Left renal pelvis (tissue), 4 donors: ENCODE measurements around the gene REV3L. TPM values are rescaled to one million over a fixed set of nuclear protein-coding genes. Genes with fewer than 3 reads are reported as not detected.
"Not testable (repeated sequence)": the region's sequence is repeated elsewhere in the genome, so short reads cannot be mapped to it uniquely, and the experiment has no call there.

Source experiments
- DNase-seq, 4 donors: peaks; one replicate each; pipeline ENCODE4 v3.0.0-alpha.2; 2013; ENCODE audit warnings: low read depth in 4 of 4, low spot score in 3 of 4
- polyA plus RNA-seq, 4 donors: library from polyadenylated mRNA; unstranded; fragments of 120-200 nt; gene quantifications; one replicate each; pipeline ENCODE4 v1.2.1, GENCODE V29; 2013; ENCODE audit not compliant: insufficient read length in 4 of 4

The REV3L gene
- polyA plus RNA-seq, 4 donors, result 37.1 to 59.8 (median 45.1) TPM

DNA sequence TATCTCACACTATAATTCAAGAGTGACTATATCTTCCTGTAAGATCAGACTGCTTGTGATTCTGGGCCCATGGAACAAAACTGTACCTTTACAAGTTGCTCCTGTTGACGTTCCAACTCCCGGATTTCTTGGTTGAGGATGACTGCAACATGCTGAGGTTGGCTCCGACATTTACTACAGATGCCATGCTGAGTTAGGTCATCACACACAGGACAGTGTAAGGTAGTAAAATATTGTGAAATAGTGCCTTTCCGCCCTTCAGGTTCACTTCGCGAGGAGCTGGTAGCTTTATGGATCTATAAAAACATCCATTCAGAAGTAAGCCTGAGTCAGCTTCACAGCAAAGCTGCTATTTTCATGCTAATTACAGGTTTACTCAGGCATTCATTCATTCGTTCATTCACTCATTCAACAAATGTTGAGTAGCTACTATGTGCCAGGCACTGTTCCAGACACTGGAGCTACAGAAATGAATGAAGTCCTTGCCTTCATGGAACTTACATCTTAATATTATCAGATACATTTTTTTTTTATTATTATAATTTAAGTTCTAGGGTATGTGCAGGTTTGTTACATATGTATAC, 175.7 kb downstream of the REV3L start:
- no peak for DNase-seq

DNA sequence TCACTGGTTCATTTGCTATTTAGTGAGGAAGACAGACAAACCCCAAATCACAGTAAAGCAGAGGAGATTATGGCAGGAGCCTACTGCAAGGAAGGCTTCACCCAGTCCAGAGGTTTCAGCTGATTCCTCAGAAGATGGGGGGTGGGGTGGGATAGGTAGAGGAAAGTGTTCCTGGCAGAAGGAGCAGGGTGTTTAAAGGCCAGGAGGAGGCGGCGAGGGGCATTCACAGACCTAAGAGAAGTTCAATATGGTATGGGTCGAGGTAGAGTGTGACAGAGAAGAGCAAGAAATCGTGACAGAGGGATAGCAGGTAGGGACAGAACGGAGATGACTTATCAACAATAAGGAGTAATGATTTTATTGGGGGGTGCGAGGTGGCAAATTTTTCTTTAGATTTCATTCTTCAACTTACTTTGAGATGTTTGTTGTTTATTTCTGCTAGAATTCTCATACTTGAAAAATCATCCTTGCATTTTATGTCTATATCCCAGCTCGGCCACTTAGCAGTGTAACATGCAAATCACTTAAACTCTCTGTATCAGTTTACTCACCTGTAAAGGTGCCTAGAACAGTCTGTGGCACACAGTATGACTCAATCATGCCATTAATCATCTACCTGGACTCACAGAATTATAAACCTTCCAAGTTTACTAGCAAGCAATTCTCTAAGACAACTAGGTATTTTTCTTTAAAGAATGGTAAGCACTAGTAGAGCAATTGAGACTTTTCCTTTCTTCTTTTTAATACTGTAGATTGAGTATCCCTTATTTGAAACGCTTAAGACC, 176.7 kb downstream of the REV3L start:
- DNase-seq, result no peak

DNA sequence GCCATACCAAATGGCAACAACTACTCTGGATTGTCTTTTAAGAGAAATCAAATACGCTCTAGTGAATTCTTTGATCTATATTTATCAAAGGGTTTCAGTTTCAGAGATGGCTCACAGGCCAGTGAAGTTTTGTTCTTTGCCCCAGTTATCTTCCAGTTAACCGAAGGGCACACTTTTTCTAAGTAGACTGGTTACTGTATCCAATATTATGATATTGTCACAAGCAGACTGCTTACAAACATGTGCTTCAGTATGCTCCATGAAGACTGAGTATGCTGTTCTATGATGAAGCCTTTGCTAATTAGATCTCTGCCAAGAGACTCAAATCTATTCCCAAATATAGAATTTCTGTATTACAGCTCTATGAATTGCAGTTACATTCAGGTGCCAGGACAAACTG, 181.1 kb downstream of the REV3L start:
- no peak for DNase-seq

DNA sequence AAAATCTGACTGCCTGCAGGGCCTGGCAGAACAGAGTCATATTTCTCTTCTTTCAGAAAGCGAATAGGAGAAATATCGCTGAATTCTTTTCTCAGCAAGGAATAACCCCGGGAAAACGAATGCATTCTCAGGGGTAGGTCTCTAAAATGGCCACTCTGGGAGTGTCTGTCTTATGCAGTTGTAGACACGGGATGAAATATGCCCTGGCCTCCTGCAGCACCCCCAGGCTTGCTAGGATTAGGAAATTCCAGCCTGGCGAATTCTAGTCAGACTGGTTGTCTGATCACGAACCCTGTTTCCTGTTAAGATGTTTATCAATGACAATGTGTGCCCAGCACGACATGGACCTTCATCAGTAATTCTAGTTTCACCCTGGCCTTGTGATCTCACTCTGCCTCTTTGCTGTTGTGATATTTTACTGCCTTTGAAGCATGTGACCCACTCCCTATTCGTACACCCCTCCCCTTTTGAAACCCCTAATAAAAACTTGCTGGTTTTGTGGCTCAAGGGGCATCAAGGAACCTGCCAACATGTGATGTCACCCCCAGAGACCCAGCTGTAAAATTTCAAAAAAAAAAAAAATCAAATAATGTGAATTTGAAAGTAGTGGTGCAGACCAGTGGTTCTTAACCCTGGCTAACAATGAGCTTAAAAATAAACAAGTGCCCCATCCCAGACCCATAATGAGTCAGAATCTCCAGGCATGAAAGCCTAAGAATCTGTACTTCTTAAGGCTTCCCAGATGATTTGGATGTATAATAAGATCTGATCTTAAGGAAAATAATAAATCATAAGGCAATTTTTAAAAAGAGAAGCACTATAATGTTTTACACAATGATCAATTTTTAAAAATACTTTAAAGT, 181.8 kb downstream of the REV3L start:
- not testable (repeated sequence) for DNase-seq

- no peak for DNase-seq
These were observed 185.2 kb downstream of the REV3L start for GRCh38 chr6:111297776-111298175.

GRCh38 chr6:111294374-111294967, 188.5 kb downstream of the REV3L start:
- no peak for DNase-seq

DNA sequence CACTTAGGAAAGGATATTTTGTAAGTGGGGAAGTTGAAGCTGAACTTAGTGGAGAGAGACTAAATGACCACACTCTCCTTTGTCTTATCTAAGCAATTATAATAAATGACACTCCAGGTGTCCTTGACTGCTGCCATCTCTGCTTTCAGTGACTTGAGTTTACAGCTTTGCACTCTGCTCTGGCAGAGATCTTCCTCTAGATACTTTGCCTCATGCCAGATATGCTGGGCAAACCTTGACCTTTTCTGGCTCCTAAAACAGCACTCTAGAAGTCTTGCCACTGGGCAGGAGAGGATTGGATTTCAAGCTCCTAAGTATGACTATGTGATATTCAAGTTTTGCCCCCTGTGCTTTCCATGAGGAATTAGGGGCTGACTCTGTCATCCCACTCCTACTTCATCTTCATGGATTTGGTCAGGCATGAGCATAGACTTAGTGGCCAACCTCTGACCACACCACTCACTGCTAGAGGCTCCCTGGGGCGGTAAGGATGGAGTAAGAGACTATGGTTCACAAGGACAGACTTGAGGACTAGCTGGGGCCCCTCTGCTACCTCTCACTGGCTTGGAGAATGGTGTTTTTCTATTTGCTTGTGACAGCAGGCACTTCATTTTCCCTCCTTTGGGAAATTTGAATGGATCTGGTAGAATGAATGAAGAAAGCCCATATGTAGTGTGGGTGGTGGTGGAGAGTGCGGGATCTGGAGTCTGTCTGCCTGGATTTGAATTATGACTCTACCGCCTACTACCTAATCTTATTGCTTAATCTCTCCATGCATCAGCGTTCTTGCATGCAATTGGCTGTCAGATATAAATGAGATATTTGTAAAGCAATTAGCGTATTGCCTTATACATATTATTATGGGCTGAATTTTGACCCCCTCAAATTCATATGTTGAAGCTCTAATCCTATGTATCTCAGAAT, 191.4 kb downstream of the REV3L start:
- no peak for DNase-seq

DNA sequence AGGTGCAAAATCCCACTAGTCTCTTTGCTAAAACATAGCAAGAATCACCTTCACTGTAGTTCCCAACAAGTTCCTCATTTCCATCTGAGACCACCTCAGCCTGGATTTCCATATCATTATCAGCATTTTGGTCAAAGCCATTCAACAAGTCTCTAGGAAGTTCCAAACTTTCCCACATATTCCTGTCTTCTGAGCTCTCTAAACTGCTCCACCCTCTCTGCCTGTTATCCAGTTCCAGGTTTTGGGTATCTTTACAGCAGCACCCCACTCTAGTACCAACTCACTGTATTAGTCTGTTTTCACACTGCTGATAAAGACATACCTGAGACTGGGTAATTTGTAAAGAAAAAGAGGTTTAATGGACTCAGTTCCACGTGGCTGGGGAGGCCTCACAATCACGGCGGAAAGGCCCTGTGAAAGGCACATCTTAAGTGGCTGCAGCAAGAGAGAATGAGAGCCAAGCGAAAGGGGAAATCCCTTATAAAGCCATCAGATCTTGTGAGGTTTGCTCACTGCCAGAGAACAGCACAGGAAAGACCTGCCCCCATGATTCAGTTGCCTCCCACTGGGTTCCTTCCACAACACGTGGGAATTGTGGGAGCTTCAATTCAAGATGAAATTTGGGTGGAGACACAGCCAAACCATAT, 192.2 kb downstream of the REV3L start:
- not testable (repeated sequence) for DNase-seq

DNA sequence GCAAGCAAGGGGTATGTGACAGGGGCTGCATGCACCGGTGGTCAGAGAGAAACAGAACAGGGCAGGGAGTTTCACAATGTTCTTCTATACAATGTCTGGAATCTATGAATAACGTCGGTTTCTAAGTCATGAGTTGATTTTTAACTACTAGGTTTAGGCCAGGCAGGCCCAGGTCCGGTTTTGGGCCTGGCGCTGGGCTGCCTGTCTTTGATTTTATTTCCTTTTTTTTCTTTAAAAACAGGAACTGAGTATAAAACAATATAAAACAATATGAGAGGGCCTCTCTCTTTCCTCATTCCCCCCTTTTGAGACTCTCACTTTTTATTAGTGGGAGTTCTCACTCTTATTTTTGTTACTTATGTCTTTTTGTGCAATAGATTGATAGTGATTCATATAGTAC, 198.7 kb downstream of the REV3L start:
- DNase-seq, result not testable (repeated sequence)

DNA sequence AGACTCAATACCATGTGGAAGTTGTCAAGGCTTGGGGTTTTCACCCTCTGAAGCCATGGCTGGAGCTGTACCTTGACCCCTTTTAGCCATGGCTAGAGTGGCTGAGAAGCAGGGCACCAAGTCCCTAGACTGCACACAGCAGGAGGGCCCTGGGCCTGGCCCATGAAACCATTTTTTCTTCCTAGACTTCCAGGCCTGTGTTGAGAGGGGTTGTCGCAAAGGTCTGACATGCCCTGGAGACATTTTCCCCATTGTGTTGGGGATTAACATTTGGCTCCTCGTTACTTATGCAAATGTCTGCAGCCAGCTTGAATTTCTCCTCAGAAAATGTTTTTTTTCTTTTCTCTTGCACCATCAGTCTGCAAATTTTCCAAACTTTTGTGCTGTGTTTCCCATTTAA, 199.3 kb downstream of the REV3L start:
- no peak for DNase-seq

DNA sequence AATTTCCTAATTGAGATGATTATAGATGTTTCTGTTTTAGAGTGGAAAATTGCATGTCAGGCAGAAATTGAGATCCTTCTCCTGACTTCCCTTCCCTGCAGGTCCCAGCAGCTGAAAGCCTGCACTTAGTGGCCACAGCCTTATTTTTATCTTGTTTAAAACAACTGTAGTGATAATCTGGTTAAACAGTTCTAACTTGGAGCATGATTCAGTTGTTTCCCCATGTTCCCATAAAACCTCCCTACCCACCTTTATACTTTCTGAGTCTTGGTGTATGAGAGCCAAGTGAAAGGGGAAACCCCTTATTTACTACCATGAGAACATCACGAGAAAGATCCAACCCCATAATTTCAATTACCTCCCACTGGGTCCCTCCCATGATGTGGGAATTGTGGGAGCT, 200.5 kb downstream of the REV3L start:
- no peak for DNase-seq

GRCh38 chr6:111280445-111280955, 202.5 kb downstream of the REV3L start:
- DNase-seq, result no peak

GRCh38 chr6:111278731-111279130, 204.3 kb downstream of the REV3L start:
- no peak for DNase-seq

DNA sequence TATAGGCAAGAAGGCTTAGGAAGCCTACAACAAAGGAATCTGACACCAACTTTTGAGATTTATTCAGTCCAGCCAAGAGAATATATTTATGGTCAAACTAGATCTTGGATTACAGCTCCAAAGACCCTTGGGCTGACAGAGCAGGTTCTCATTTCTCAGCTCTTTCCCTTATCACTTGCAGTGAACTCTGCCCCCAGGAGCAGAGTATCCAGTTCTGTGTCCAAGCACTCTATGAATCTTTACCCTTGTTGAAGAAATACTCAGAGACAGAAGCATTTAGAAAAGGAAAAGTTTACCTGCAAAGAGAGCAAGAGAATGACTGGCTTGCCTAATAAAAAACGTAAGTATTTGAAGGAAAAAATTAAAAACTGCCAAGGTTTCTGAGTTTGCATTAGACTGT, 205.2 kb downstream of the REV3L start:
- DNase-seq, result no peak

- no peak for DNase-seq
These were observed 206.3 kb downstream of the REV3L start for GRCh38 chr6:111276736-111277135.

GRCh38 chr6:111276335-111276734, 206.7 kb downstream of the REV3L start:
- no peak for DNase-seq

- no peak for DNase-seq
These were observed 208.3 kb downstream of the REV3L start for GRCh38 chr6:111274593-111275217.

DNA sequence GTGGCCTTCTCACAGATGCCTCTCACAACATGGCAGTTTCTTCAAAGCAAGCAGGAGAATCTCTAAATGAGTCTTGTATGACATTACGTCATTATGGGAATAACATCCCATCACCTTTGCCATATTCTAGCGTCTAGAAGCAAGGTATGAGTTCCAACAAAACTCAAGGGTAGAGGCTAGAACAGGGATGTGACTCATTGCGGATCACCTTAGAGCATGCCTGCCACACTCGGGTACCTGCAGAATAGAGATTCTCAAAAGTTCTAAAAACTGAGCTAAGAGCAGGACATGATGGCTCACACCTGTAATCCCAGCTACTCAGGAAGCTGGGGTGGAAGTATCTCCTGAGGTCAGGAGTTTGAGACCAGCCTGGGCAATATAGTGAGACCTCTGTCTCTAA, 212.9 kb downstream of the REV3L start:
- DNase-seq, result no peak
